Activated CD4-positive, alpha-beta T cell treated with anti-CD3 and anti-CD28 coated beads for 4 hours (primary cell): ENCODE data around the gene UBE2H.
"Not testable (repeated sequence)": the region's sequence is repeated elsewhere in the genome, so short reads cannot be mapped to it uniquely, and the experiment has no call there.

Experiments
- DNase-seq, 2 donors: peaks; one replicate each; pipeline ENCODE4 v3.0.0-alpha.2; 2020

Gene UBE2H

DNA sequence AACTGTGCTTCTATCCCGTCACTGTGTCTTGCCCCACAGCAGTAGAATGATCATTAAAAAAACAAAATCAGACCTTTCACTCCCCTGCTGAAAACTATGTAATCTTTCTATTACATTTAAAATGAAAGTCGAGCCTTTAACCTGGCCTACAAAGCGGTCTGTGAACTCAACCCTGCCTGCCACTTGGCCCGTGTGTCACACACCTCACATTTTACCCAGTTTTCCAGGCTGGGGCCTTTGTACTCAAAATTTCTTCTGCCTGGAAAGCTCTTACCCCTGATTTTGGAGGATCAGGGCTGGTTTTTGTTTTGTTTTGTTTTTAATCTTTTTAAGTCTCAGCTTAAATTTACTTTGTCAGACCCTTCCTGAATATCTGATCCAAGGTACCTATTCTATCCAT lies 82.1 kb downstream of the UBE2H start:
- no peak for DNase-seq

DNA sequence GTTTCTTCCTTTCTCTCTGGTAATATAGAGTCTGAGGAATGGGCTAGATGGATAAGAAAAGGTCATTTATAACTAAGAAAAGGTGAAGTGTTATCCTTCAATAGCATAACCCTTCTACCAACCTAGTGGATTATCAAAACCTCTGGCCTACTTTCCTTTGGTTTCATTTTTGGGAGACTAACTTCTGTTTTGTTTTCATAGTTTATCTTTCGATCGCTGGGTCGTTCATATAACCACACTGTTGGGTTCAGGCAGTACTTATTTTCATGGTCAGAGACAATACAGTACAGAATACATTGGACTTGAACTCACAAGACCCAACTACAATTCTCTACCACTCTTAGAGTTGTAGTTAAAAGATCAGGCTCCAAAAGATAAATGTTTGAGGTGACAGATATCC lies 86.5 kb downstream of the UBE2H start:
- no peak for DNase-seq

GRCh38 chr7:129865925-129866201 lies 86.9 kb downstream of the UBE2H start:
- no peak for DNase-seq

GRCh38 chr7:129865093-129865924 lies 87.5 kb downstream of the UBE2H start:
- no peak for DNase-seq

GRCh38 chr7:129864676-129865075 lies 88.1 kb downstream of the UBE2H start:
- DNase-seq = not testable (repeated sequence)

DNA sequence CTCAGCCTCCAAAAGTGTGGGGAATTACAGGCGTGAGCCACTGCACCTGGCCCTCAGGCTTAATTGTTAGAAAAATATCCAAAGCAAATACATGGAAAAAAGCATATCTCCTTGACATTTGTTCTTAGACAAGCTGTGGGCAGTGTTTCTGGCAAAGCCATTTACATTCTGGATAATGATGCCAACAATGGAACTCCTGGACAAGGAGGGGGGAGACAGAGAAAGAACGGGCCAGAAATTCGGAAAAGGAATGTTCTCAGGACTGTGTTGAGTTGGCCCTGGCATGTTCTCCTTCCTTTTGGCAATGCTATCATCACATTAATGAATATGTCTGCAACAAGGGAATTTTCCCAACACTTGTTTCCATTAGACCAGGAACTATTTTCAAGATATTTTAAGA lies 88.7 kb downstream of the UBE2H start:
- DNase-seq = no peak

GRCh38 chr7:129862682-129863081 lies 90.1 kb downstream of the UBE2H start:
- DNase-seq = no peak

- DNase-seq = not testable (repeated sequence)
Measured at GRCh38 chr7:129860784-129861183, 92.0 kb downstream of the UBE2H start.

GRCh38 chr7:129859183-129859582 lies 93.6 kb downstream of the UBE2H start:
- DNase-seq = no peak

GRCh38 chr7:129858490-129858889 lies 94.3 kb downstream of the UBE2H start:
- no peak for DNase-seq

DNA sequence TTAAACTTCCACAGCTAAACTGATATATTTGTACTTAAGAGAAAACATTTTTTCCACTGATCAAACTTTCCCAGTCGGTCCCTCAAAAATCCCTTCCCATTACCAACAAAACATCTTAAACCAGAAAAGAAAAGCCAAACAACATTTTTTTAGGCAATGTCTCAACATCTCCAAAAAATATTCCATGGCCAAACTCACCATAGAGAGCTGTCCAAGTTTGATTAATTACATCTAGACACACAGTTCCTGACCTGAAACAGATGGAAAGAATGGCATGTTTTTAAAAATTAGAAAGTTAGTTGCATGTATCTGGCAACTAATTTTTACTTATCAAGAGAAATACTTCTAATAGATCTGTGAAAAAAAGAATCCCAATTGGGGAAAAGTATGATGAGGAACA lies 95.4 kb downstream of the UBE2H start:
- DNase-seq = no peak

GRCh38 chr7:129855935-129856717 lies 96.6 kb downstream of the UBE2H start:
- no peak for DNase-seq

- DNase-seq = no peak
Measured at GRCh38 chr7:129855234-129855673, 97.5 kb downstream of the UBE2H start.

DNA sequence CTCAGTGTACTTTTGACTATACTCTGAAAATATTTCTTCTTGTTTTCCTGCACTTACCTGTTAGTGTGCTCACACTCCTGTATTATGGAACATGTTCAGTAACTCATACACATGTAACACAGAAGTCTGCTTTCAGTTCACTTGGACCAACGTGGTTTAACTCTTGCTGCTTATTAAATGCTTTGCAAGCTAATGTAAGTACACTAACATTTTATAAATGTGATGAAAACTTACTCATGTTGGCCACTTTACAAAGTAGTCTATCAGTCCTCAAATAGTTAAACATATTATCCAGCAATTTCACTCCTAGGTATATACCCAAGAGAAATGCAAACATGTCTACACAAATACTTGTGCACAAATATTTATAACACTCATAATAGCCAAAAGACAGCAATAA lies 98.4 kb downstream of the UBE2H start:
- DNase-seq = no peak

DNA sequence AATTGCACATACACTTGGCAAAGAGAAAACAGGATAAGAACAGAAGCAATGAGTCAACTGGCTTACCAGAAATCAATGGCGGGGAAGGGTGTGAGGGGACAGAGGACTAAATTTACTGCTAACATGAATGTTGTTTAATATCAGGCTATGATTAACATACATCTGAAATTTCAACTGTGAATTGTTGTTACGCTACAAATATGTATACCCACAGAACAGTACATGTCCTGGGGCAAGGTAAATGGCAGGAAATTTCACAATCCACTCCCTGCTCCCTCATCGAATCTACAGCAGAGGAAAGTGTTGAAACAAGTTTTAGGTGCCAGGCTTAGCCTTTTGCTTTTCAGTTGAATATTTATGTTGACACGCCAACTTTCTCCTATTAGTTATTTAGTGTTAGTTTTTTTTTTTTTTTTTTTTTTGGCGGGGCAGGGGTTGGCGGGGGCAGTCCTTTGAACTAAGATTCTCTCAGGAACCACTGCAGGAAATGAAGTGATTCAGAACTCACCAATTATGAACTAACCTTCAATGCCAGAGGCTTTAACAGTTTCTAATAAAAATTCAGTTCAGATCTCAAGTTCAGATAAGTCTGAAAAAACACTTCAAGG lies 99.0 kb downstream of the UBE2H start:
- DNase-seq = no peak

DNA sequence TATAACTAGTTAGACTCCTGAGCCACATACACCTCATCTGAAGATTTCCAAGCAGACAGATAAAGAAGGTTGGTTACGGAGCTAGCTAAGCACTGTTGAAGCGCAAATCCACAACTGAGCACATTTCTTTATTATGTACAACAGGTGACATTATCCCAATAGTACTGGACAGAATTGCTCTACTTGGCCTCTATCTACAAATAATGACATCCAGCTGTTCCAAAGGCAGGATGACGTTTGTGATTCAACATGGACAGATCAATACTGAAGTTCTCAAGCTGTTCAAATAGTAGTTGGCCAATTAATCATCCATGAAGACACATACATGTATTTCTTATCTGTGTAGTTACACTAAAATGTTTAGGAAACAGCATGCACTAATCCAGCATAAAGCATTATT lies 101.0 kb downstream of the UBE2H start:
- no peak for DNase-seq

DNA sequence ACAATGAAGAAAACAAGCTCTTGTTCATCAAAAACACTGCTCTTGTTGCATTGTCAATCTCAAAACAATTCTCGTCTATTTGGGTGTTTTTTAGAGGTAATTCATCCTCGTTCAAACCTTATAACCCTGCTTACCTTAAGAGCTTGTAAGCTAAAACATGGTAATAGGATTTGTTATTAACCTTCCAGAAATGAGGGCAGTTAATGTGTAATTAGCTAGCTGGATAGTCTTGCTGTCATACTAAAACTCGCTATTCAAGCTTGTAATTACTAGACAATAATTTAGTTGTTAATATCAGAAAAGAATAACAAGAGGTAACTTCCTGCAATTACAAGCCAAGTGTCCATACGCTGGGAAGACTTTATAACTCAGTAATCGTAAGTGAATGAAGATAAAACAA lies 101.6 kb downstream of the UBE2H start:
- DNase-seq = no peak

GRCh38 chr7:129848436-129848835 lies 104.3 kb downstream of the UBE2H start:
- no peak for DNase-seq

DNA sequence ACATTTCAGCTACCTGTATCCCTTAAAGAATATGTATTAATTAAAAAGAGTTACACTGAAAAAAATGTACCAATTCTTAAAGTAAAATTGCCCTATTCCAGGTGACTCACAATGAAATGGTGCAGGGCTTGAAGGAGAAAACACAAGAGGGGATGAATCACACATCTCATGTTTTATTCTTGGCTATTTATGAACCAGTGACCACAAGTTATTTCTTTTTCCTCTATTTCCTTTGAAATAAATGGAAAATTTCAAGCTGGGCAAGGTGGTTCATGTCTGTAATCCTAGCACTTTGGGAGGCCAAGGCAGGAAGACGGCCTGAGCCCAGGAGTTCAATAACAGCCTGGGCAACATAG lies 106.8 kb downstream of the UBE2H start:
- DNase-seq = no peak

DNA sequence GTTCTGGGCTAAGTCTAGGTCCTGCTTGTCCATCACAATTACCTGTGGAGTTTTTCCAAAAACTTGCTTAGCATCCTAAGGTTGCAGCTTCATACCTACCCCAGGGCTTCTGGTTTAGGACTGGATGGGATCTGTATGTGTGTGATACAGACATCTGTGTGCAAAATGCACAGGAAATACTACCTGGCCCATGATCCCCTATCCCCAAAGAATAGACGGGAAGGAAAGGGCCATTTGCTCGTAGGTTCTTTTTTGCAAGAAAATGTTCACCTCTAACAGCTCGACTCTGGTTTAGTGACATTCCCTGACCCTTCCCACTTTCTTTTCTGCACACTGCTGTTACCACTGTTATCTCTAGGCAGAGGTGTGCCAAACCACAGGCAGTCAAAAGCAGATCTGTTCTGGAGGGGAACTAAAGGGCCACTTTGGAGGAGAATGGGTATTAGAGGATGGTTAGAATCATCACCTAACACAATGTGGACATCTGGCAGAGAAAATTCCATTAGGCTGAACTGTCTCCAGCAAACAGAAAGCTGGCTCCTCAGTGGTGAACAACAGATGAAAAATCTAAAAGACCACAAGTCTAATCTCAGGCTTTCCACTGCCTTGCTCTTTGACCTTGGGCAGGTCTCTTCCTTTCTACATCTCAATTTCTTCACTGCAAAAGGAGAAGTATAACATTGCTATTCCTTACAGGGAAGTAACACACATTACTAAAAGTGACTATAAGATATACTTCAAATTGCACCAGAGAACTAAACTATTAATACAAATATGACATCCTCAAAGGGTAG lies 107.4 kb downstream of the UBE2H start:
- no peak for DNase-seq

DNA sequence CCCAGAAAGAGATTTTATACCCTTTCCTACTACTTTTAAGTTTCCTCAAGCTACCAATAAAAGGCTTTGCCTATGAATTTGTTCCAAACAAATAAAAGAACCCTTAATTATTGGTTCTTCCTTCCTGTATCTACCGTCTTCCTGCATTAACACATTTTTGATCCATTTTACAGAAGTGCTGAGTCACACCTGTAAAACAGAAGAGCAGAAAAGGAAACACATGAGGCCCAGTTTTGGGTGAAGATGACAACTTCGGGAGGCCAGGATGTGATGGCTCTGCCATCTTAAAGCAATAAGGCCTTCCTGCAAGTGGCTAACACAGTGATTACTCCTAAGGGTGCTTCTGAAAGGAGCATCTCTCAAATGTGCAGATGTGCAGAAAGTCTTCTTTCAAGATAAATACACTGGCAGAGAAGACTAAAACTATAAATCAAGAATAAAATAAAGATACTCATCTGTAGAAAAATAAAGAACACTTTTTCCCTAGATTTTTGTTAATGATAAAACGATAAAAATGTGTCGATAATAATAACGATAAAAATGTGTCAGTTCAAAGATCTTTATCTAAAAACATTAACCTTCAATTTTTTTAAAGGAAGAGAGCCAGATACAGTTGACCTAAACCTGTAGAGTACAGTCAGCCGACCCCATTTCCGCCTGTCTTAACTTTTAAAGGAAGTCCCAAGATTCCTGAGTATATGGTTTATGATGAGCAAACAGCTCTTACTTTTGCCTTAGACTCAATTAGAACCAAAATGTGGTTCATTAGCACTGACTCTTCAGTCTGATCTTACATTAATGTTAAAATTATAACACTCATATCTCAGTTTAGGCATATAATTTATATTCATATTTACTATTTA lies 108.6 kb downstream of the UBE2H start:
- DNase-seq = no peak

GRCh38 chr7:129843365-129843898 lies 109.3 kb downstream of the UBE2H start:
- DNase-seq = no peak
